ENCODE results near the gene PRR7. TPM values are rescaled to one million over a fixed set of nuclear protein-coding genes. Genes with fewer than 3 reads are reported as not detected.

PRR7 gene
- total RNA-seq, 2 donors from 2014 or later = 3.9 to 5.0 TPM

- H3K9me3 ChIP-seq = no peaks in the 10 kb centered on the region
- no peaks in the 10 kb centered on the region for H3K36me3 ChIP-seq
- H3K4me3 ChIP-seq = no peak overlapping the region
- H3K27me3 ChIP-seq = no peaks in the 10 kb centered on the region
- intact Hi-C loops (cut with DNase I) = no loop called here
- no peak overlapping the region for H3K9ac ChIP-seq (ENCODE audit: low read depth in 2 of 2, low read length in 2 of 2)
- no peak overlapping the region for H3K27ac ChIP-seq
- DNase-seq = peak; percentile 62
- H3K4me1 ChIP-seq = peaks cover 5% of the 10 kb centered on the region
- TF ChIP-seq CTCF (IDR thresholded peaks at IDR 0.05) = no peak
Measured at GRCh38 chr5:177489119-177489716, 42.6 kb downstream of the PRR7 start.

- no peak overlapping the region for H3K9ac ChIP-seq (ENCODE audit: low read depth in 2 of 2, low read length in 2 of 2)
- intact Hi-C loops (cut with DNase I) = no loop called here
- H3K27me3 ChIP-seq = no peaks in the 10 kb centered on the region
- H3K36me3 ChIP-seq = no peaks in the 10 kb centered on the region
- TF ChIP-seq CTCF (IDR thresholded peaks at IDR 0.05) = no peak
- no peaks in the 10 kb centered on the region for H3K9me3 ChIP-seq
- no peak for DNase-seq
- H3K4me1 ChIP-seq = peaks cover 5% of the 10 kb centered on the region
- no peak overlapping the region for H3K27ac ChIP-seq
- no peak overlapping the region for H3K4me3 ChIP-seq
Measured at GRCh38 chr5:177490311-177490991, 43.8 kb downstream of the PRR7 start.

- no peaks in the 10 kb centered on the region for H3K27me3 ChIP-seq
- H3K36me3 ChIP-seq = no peaks in the 10 kb centered on the region
- no peak overlapping the region for H3K4me3 ChIP-seq
- TF ChIP-seq CTCF (IDR thresholded peaks at IDR 0.05) = no peak
- no peak overlapping the region for H3K9ac ChIP-seq (ENCODE audit: low read depth in 2 of 2, low read length in 2 of 2)
- no peak overlapping the region for H3K27ac ChIP-seq
- H3K4me1 ChIP-seq = peaks cover 5% of the 10 kb centered on the region
- DNase-seq = no peak
- intact Hi-C loops (cut with DNase I) = no loop called here
- H3K9me3 ChIP-seq = no peaks in the 10 kb centered on the region
Measured at GRCh38 chr5:177490992-177491391, 44.4 kb downstream of the PRR7 start.

- H3K27me3 ChIP-seq = no peaks in the 10 kb centered on the region
- H3K9me3 ChIP-seq = no peaks in the 10 kb centered on the region
- H3K4me3 ChIP-seq = no peak overlapping the region
- H3K4me1 ChIP-seq = peaks cover 9% of the 10 kb centered on the region
- intact Hi-C loops (cut with DNase I) = no loop called here
- DNase-seq = no peak
- no peak overlapping the region for H3K9ac ChIP-seq (ENCODE audit: low read depth in 2 of 2, low read length in 2 of 2)
- H3K36me3 ChIP-seq = no peaks in the 10 kb centered on the region
- H3K27ac ChIP-seq = no peak overlapping the region
- peak; percentile 53 for TF ChIP-seq CTCF (IDR thresholded peaks at IDR 0.05)
Measured at GRCh38 chr5:177491429-177491945, 44.9 kb downstream of the PRR7 start.

- H3K4me3 ChIP-seq = no peak overlapping the region
- no peak overlapping the region for H3K27ac ChIP-seq
- no peaks in the 10 kb centered on the region for H3K27me3 ChIP-seq
- intact Hi-C loops (cut with DNase I) = no loop called here
- no peaks in the 10 kb centered on the region for H3K9me3 ChIP-seq
- H3K36me3 ChIP-seq = no peaks in the 10 kb centered on the region
- peaks cover 10% of the 10 kb centered on the region for H3K4me1 ChIP-seq
- DNase-seq = no peak
- TF ChIP-seq CTCF (IDR thresholded peaks at IDR 0.05) = no peak
- no peak overlapping the region for H3K9ac ChIP-seq (ENCODE audit: low read depth in 2 of 2, low read length in 2 of 2)
Measured at GRCh38 chr5:177491983-177492746, 45.6 kb downstream of the PRR7 start.

All from colonic mucosa (tissue), 4 donors.